GM21723 (cell line): ENCODE results near the gene PDP2.
"Not testable (repeated sequence)": the region's sequence is repeated elsewhere in the genome, so short reads cannot be mapped to it uniquely, and the experiment has no call there.

Experiments used
- ATAC-seq: cut with Tn5 transposase; IDR thresholded peaks from one replicate; pipeline ENCODE4 v1.9.1; 2021; ENCODE audit warnings: mild to moderate bottlenecking, moderate library complexity; ENCODE audit not compliant: unreplicated experiment

The PDP2 gene

DNA sequence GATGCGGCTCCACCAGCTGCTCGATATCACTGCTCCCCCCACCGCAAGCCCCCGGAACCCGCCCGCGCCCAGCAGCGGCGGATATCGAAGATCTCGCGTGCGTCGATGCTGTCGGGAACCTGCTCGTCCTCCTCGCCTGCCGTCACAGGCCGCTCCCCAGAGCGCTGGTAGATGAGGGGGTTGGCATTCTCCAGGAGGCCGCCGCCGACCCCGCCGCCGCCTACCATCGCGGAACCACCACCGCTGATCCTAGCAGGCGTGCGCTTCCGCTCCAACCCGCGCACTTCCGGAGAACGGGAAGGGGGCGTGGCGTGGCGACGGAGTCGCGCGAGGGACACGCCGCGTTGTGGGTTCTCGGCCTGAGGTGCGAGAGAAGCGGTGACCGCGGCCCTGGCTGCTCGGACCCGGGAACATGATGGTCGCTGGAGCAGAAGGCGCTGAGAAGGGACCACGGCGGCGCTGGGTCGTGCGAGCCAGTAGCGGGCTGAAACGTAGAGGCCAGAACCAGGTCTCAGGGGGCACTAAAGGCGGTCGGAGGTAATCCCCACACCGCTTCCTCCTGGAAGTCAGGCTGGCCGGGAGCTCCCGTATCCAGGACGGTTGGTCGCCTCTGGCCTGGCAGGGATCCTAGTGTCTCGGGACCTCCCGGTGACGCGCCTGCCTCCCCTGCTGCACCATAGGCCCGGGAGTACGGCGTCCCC lies 54.0 kb downstream of the PDP2 start, which contains the start of gene CIAO2B:
TSS of gene CIAO2B (minus strand) at position 265 of the 701 bp plus-strand sequence. CDS start at position 227, 38 bp downstream.
- ATAC-seq: peak; percentile 75

DNA sequence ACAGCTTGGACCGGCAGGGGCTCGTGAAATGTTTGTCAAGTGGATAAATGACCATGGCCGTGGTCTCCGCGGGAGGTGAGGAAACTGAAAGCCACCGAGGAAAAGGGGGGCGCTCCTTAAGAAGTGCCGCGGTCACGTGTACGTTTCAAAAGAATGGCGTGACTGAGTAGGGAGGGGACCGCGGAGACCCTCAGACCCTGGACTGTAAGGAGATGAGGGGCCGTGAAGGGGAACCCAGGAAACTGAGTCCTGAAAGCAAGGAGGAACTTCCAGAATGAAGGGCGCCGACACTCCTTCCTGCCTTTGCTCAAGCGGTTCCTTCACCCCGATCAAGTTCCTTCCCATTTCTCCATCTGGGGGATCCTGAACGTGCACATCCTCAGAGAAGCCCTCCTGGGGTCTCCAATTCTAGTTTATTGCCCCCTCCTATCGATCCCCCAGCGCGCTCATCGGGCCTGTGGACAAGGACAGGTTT lies 54.6 kb downstream of the PDP2 start:
- ATAC-seq: not testable (repeated sequence)

DNA sequence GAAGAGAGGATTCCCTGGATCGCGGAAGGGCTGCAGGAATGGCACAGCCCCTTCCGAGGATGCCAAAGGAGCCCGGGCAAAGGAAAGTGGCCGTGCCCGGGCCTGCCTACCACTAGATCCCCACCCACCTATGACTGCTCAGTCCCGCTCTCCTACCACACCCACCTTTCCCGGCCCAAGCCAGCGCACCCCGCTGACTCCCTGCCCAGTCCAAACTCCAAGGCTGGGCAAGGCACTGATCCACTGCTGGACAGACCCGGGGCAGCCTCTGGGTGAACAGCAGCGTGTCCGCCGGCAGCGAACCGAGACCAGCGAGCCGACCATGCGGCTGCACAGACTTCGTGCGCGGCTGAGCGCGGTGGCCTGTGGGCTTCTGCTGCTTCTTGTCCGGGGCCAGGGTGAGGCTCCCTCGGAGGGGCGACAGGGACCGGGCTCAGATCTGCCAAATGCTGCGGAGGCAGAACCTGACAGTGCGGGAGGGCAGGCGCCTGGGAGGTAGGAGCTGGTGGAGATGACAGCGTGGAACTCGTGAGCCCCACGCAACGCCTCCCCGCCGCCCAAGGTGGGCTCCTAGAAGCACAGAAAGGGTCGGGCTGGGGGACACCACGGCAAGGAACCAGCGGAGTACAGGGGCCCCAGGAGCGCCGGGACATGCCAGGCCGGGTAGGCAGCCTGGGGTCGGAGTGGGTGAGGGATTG lies 55.1 kb downstream of the PDP2 start, which contains the start of gene CES2:
TSS of gene CES2 (plus strand) at position 203 of the 698 bp plus-strand sequence. CDS start at position 323, 120 bp downstream.
- ATAC-seq: no peak

DNA sequence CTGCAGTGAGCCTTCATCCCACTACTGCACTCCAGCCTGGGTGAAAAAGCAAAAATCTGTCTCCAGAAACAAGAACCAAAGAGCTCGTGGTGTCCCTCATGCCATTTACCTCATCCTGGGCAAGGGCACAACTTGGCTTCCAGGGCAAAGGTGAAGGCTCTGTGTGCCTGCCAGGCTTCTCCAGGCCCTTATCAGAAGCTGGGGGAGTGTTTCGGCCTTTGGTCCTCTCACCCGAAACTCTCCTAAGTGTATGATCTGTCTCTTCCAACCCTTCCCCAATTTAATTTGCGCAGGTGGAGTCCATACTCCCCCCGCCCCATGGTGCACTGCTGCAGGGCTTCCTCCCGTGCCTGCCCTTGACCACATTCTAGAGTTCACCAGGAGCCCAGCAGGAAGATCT lies 56.1 kb downstream of the PDP2 start:
- no peak for ATAC-seq

DNA sequence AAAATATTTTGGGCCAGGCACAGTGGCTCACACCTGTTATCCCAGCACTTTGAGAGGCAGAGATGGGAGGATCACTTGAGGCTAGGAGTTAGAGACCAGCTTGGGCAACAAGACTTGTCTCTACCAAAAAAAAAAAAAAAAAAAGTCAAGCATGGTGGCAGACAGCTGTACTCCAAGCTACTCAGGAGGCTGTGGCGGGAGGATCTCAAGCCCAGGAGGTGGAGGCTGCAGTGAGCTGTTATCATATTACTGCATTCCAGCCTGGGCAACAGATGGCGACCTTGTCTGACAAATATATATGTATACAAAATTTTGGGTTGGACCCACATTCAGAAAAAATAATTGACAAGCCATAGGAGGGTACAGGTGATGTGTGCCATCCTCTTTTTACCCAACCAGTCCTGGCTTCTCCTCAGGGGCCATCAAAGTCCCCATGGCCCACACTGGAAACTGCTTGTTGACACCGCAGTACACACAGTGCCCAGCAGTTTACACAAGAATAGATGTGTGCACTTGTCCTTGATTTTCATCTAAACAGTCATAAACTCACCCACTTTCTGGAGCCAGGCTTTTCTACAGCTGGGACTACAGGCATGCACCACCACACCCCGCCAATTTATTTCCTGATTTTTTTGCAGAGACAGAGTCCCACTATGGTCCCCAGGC lies 56.7 kb downstream of the PDP2 start:
- no peak for ATAC-seq

DNA sequence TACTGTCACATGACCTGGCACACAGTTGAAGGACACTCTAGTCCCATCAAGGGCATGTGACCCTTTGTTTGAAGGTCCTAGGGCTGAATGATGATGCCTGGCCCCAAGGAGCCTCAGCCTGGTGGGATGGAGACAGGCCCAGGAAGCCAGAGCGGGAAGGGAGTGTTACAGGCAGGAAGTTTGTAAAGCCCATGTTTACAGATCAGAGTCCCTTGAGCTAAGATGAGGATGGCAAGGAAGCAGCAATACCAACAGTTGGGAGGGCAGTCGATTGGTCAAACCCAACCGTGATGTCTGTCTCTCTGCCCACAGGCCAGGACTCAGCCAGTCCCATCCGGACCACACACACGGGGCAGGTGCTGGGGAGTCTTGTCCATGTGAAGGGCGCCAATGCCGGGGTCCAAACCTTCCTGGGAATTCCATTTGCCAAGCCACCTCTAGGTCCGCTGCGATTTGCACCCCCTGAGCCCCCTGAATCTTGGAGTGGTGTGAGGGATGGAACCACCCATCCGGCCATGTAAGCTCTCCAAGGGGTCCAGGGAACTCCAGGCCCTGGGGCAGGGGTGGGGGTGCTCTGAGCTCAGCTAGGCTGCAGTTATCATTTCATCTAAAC lies 57.5 kb downstream of the PDP2 start:
- ATAC-seq: no peak

DNA sequence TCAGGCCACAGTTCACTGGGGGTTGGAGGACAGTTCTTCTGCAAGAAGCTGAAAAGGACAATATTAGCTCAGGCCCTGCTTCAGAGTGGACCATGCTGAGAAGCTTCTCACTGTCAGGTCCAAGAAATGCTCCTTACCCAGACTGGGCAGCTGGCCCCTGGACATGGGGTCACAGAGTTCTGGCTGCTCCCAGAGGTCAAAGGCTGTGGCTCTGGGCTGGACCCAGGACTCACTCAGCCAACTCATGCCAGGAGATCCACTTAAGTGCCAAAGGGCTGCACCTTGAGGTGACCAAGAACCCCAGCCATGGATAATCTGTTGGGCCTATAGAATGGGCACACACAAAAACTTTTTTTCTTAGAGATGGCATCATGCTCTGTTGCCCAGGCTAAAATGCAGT lies 59.1 kb downstream of the PDP2 start:
- no peak for ATAC-seq

DNA sequence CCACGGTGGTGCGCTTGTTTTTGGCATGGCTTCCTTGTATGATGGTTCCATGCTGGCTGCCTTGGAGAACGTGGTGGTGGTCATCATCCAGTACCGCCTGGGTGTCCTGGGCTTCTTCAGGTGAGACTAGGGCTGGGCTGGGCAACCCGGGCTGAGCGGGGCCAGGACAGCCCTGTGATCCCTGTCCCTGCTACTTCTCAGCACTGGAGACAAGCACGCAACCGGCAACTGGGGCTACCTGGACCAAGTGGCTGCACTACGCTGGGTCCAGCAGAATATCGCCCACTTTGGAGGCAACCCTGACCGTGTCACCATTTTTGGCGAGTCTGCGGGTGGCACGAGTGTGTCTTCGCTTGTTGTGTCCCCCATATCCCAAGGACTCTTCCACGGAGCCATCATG lies 59.9 kb downstream of the PDP2 start:
- no peak for ATAC-seq
